GM18868 (cell line): ENCODE data around the gene SLC2A9.
"Not testable (repeated sequence)": the region's sequence is repeated elsewhere in the genome, so short reads cannot be mapped to it uniquely, and the experiment has no call there.

Experiments used
- ATAC-seq: cut with Tn5 transposase; IDR thresholded peaks from one replicate; pipeline ENCODE4 v1.9.1; 2021; ENCODE audit warnings: mild to moderate bottlenecking, moderate library complexity; ENCODE audit not compliant: unreplicated experiment

The SLC2A9 gene

DNA sequence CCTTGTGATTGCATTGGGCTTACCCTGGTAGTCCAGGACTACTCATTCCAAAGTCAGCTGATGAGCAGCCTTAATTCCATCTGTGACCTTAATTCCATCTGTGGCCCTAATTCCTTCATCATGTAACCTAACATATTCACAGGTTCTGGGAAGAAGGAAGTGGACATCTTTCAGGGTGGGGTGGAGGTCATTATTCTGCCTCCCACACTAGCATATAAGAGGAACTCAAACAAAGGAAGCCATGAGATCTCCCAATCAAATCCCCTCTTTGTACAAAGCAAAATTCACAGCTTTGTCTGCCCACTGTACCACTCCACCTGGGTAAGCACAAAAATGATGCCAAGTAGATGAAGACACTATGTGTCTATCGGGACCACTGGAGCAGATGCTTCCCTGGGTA is 87.3 kb downstream of the SLC2A9 start:
- no peak for ATAC-seq

- ATAC-seq = no peak
Observed at GRCh38 chr4:9933184-9933583, 88.1 kb downstream of the SLC2A9 start.

DNA sequence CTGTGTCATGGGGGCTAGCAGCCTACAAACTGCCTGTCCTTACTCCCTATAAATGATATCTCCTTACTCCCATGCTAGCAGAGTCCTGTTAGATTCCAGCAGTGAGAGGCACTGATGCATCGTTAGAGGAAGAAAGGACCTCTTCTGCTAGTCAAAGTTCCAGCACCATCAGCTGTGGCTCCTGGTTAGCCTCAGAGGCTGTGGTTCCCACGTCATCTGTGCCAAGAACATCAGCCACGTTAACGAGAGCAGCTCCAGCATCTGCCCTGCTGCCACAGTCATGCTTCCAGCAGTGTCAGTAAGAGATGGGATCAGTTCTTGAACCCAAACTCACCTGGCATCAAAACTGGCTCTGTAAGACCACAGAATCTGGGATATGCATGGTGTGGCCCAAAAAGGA is 88.5 kb downstream of the SLC2A9 start:
- ATAC-seq = no peak

DNA sequence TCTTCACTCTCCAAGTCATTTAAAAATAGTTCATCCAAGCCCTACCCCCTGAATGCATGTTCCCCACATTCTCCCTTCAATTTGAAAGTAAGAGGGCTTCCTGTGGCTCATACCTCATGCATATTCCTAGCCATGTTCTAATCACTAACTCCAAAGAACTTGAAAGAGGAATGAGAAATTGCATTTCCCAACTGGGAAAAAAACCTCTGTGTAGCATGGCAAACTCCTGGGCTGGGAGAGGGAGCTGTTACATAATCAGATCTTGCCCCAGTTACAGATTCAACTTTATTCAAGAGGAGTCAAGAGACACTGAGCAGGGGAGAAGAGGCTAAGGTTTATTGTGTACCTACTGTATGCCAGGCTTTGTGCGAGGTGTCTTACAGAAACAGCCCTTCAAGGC is 90.2 kb downstream of the SLC2A9 start:
- no peak for ATAC-seq

DNA sequence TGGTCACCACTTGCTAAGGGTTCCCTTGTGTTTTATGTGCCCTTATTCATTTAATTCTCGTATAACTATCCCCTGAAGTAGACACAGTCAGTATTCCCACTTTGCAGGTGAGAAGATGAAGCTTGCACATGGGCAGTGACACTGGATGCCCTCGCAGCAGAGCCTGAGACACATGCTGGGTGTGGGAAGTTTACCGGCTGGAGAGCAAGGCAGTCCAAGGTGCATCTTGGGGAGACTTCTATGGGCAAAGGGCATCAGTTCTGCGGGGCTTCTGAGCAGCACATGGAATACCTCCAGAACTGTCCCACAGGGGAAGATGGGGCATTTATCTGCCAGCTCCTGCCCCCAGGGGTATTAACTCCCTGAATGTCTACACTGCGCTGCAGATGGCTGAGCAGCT is 92.2 kb downstream of the SLC2A9 start:
- ATAC-seq = no peak

DNA sequence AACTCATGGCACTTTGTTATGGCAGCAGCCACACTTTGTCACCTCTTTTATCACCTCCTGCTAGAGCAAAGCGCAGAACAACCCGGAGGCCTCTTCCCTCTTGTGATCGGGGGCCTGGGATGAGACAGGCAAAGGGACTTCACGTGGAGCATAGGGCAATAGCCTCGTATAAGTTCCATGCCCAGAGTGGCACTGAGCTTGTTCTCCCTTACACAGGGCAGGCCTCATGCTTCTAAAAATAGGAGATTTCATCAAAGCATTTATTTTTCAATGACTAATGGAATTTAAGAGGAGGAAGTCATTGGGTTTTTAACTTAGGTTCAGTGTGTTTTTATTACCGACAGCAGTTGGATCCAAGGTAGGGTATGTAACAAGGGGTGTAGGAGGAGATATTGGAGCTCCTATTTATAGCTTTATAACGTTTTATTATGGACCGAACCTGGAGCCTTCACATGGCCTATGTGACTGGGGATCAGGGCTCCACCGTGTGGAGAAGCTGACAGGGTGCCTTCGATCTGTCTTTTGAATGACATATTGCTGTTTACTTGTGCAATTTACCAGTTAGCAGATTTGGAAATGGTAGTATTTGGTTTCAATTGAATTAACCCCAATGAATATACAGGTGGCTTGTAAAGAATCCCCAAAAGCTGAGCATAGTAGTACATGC is 93.8 kb downstream of the SLC2A9 start:
- no peak for ATAC-seq

GRCh38 chr4:9926586-9926985 is 94.7 kb downstream of the SLC2A9 start:
- ATAC-seq = no peak

DNA sequence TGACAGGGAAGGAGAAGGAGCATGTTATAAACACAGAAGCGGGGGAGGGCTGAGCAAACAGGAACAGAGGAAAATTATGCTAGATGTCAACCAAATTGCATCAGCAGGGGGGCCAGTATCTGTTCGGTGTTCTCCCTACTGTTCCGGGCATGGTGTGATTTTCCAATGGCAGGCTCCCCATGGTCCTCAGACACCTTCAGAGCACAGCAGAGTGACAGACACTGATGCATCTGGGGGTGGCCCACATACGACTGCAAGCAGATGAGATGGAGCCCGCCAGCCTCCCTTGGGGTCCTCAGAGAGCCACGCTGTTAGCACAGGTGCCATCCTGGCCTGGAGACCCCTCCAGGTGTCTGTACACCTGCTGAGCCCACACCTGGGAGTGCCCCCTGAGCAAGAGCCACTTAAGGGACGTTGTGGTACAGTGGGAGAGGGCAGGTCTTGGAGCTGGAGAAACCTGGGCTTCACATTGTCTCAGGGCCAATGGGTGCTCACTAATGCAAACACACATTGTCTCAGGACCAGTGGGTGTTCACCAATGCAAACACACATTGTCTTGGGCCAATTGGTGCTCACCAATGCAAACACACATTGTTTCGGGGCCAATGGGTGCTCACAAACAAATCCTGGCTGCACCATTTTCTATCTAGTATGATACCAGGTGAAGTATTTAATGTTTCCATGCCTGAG is 95.4 kb downstream of the SLC2A9 start:
- no peak for ATAC-seq

GRCh38 chr4:9924750-9925149 is 96.5 kb downstream of the SLC2A9 start:
- no peak for ATAC-seq

GRCh38 chr4:9923195-9923812 is 98.0 kb downstream of the SLC2A9 start:
- ATAC-seq = no peak

DNA sequence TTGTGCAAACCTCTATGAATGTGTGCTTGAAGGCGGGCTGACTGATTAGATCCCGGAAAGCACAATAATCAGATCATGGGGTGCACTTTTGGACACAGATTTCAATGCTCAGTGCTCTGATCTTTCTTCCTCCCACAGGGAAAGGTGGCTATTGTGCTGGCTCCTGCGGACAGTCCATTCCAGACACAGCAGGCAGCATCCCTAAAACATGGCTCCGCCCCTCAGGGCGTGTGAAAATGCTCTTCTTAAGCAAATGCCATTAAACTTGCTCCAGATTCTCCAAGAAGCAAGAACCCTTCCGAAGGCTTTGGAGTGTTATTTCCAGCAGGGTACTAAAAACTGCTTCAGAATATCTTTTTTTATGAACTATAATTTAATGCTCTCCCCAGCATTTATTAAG is 100.0 kb downstream of the SLC2A9 start:
- ATAC-seq = no peak

DNA sequence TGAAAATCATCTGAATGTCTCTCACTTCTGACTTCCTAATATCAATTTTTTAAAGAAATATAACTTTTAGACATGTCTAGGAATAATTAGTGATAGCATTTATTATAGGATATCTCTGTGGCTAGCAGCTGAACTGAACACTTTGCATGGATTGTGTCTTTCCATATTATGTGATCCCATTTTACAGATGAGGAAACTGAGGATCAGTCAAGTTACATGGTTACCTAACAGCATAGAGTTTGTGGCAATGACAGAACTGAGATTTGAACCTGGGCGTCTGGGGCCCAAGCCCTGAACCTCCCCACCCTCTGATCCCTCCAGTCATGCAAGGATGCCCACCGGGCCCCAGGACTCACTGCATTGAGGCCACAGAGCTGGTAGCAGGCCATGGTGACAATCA is 101.3 kb downstream of the SLC2A9 start:
- ATAC-seq = no peak

GRCh38 chr4:9919047-9919446 is 102.2 kb downstream of the SLC2A9 start:
- ATAC-seq = no peak

GRCh38 chr4:9918484-9918883 is 102.8 kb downstream of the SLC2A9 start:
- no peak for ATAC-seq

GRCh38 chr4:9916937-9917336 is 104.4 kb downstream of the SLC2A9 start:
- no peak for ATAC-seq

DNA sequence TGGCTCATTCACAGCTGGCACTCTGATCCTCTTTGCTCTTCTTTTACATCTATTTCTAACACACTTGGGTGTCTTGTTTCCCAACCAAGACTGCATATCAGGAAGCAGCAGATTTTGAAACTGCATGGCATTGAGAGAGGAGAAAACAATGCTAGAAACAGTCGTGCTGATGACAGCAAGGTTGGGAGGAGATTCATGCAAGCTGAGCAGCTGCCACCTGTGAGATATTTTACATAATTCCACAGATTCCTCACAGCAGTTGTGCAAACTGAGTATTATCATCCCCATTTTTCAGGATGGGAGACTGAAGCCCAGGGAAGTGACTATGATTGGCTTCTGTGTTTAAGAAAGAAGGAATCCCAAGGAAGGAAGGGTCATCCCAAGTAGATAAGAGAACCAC is 105.0 kb downstream of the SLC2A9 start:
- ATAC-seq = no peak

- no peak for ATAC-seq
Observed at GRCh38 chr4:9913846-9914245, 107.5 kb downstream of the SLC2A9 start.

GRCh38 chr4:9906996-9907395 is 114.3 kb downstream of the SLC2A9 start:
- ATAC-seq = no peak

GRCh38 chr4:9904976-9905587 is 116.2 kb downstream of the SLC2A9 start:
- ATAC-seq = no peak

DNA sequence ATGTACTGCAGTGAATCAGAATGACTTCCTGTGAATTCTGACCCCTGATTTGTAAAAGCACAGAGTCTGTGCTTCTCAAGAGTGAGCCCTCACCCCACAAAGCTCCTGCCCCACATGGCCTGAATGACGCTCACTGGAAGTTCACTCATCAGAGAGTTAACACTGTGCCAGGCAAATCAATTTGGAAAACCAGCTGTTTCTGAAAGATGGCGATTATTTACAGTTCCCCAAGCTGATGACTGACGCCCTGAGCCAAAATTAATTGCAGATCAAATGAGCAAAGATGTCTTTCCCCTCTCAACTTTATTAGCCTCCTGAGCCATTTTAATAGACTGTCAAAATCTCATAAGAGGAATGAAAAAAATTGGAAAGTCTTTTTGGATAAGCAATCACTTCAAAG is 118.0 kb downstream of the SLC2A9 start:
- no peak for ATAC-seq

- no peak for ATAC-seq
Observed at GRCh38 chr4:9901257-9901656, 120.0 kb downstream of the SLC2A9 start.

GRCh38 chr4:9900633-9901032 is 120.7 kb downstream of the SLC2A9 start:
- ATAC-seq = not testable (repeated sequence)
